Colon (tissue), 2 donors: Measurements from ENCODE around the gene LHX6.

ENCODE experiments used
- FAIRE-seq: peaks from 2 replicates; lab custom pipeline; 2012; peaks lifted over from hg19 to GRCh38; lab: Jason Lieb, UNC
- donor health status: control.
- donor health status: control.

LHX6 gene

DNA sequence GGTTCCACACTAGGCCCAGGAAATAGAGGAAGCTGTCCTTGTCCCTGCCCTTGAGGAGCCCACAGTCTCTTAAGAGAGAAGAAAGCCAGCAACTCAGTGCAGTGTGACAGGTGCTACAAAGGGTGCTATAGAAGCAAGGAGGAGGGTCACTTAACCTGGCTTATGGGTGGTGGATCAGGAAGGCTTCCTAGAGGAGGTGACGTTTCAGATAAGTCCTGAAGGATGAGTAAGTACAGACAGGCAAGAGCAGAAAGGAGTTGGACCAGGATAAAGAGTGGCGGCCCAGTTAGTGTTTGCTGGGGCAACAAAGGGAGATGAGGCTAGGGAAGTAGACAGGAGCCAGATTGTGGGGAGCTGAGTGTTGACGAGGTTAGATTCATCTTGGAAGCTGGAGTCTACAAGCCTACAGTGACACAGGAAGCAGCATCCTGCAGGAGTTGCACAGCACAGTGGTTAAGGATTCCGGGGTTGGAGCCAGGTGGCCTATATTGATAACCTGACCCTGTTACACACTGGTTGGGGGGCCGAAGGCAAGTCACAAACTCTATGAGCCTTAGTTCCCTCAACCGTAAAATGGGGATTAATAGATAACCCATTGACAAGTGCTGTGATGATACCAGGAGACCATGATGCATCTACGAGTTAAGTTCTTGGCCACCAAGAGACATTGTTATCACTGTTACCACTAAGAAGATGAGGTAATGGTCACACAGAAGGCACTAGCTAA, 5.4 kb upstream of the LHX6 start:
- no peak for FAIRE-seq

- no peak for FAIRE-seq
These were observed 4.1 kb upstream of the LHX6 start for GRCh38 chr9:122232796-122233306.

GRCh38 chr9:122229485-122229837, 704 bp upstream of the LHX6 start:
- no peak for FAIRE-seq

DNA sequence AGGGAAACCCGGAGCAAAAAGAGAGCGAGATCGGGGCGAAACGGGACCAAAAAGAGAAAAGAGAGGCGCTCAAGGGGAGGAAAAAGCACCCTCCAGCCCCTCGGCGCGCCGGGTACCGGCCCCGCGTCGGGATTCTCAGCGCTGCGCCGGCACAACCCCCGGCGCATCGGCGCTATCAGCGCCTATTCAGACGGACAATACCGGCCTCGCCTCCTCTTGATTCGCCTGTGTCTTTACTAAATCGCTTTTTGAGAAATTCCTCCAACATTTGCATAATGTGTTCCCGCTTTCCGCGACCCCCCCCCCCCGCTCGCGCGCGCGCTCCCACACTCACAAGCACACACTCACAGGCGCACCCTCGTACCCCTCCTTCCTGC, 578 bp downstream of the LHX6 start:
- no peak for FAIRE-seq

DNA sequence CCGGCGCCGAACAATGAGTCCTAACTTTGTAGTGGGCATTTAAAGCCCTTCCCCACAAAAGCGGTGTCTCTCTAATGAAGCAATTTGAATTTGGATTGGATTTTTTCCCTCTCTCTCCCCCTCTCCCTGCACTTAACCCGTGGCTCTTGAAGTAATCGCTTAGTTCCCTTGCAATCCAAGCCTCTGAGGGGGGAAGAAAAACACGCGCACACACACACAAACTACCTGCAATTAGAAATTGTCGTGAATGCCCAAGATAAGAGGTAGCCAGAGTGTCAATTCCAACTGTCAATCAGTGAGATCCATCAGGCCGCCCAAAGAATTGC, 1.2 kb downstream of the LHX6 start:
- FAIRE-seq, result no peak

GRCh38 chr9:122226758-122227574, 1.8 kb downstream of the LHX6 start:
- FAIRE-seq, result no peak

GRCh38 chr9:122226142-122226757, 2.5 kb downstream of the LHX6 start:
- FAIRE-seq, result no peak

DNA sequence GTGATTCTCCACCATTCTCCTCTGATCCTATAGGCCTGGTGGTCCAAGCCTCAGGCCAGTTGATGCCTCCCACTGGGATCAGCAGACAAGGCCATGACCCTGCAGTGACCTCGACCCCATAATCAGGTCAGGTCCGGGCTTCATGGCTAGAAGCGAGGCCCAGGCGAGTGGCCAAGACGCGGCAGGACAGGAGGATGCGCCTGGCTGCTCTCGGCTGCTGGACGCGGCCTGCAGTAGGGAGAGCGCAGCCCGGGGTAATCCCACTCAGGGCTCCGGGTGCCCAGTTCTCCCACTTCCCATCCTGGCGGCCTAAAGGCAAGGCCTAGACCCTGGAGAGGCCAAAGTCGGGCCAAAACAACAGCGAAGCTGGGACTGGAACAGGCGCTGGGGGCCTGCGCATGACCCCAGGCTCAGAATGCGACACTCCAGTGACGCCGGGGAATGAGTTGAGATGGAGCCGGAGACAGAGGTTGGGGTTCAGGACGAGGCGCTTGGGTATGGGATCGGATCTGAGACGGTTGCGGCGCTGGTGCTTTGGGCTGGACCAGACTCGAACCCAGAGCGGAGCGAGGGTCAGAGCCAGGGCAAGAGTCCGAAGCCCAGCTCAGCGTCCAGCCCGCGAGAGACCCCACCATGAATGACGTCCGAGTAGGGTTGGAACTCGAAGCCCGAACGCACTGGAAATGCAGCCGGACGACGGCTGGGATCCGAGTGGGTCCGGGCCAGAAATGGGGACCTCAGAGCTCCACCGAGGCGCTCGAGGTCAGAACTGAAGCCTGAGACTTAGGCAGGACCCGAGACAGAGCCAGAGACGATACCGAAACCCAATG, 3.2 kb downstream of the LHX6 start:
- FAIRE-seq, result no peak

DNA sequence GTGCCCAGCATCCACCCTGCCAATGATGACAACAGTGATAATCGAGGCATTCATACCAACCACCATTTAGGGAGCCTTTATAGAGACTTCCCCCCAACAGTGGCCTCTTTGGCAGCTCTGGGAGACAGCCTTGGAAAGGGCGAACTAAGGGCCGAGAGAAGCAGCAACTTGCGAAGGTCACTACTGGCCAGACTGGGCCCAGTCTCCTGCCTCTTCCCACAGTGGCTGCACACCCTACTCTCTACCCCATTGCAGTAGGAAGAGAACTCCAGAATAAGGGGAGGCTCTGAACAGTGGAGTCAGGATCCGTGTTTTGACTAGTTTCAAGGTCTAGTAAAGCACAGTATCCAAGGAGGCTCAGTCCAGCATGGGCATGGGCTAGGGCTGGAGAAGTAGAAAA, 5.3 kb downstream of the LHX6 start:
- FAIRE-seq, result no peak

DNA sequence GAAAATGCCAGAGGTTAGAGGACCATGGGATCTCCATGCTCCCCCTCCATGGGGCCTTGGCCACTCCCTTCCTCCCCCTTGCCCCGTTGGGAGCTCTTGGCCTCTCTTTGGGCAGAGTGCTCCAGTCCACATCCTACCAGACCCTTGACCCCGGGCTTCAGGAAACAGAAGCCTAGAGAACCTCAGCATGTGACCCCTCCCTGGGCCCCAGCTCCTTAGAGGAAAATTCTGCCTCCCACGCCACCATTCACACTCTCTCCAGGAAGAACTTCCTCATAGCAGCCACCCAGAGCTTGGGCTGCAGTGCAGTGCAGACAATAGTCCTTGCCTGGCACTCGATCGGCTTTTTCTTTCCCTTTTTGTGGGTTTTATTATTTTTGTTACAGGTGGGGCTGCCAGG, 6.0 kb downstream of the LHX6 start:
- FAIRE-seq, result no peak

DNA sequence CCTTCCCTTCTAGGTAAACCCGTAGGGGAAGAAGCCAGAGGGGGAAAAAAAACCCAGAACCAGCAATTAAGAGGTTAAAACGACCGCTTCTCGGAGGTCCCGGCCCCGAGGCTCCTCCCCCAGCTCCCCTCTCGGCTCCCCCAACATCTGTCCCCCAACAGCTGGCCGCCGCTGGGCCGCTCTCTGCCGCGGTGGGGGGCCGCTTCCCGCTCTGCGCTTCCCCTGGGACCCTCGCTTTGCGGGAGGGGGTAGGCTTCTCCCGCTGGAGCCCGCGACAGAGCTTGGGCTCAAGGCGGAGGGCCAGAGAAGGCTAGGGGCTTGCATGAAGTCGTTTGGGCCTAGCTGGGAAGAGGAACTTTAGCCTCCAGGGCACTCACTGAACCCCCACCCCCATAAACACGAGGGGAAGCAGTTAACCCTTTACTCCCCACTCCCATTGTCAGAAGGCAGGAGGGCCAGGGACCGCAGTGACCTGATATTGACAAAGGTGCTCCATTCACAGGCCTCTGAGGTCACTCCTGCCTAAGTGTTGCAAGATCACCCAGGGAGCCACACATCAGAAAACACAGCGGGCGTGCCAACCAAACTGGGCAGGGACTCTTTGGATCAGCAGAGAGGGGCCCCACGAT, 7.5 kb downstream of the LHX6 start:
- FAIRE-seq, result no peak

GRCh38 chr9:122220673-122221182, 8.0 kb downstream of the LHX6 start:
- no peak for FAIRE-seq

DNA sequence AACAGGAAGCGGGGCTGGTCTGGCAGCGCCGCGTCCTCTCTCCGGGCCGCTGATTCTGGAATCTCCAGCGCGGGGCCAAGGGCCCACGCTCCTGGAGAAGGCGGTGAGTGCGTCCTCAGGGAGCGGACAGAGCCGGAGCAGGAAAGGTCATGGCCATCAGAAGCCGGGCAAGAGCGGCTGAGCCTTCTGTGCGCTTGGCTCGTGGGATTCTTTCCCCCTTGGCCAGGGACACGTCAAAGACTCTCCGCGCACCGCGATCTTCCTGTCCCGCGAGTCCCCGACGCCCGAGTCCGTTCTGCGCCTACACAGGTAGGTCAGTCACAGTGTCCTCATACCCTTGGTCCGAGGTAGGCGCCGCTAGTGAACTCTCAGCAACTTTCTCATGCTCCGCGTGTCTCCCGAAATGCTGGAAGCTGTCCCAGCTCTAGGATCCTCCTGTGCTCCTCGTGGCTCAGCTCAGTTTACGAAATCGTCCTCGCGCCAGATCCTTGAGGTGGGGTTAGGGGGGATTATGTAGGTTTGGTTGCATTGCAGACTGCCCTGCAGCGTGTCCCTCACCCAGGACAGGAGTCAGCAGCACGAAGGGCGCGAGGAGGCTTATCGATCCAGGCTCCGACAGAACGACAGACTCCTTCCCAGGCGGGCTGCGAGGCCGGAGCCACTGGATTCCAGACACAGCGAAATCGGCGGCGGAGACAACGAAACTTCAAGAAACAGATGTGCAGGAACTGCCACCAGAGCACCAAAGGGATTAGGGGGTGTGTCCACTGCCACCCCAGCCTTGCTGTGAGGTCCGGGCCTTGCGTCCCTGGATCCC, 8.7 kb downstream of the LHX6 start:
- FAIRE-seq, result no peak

DNA sequence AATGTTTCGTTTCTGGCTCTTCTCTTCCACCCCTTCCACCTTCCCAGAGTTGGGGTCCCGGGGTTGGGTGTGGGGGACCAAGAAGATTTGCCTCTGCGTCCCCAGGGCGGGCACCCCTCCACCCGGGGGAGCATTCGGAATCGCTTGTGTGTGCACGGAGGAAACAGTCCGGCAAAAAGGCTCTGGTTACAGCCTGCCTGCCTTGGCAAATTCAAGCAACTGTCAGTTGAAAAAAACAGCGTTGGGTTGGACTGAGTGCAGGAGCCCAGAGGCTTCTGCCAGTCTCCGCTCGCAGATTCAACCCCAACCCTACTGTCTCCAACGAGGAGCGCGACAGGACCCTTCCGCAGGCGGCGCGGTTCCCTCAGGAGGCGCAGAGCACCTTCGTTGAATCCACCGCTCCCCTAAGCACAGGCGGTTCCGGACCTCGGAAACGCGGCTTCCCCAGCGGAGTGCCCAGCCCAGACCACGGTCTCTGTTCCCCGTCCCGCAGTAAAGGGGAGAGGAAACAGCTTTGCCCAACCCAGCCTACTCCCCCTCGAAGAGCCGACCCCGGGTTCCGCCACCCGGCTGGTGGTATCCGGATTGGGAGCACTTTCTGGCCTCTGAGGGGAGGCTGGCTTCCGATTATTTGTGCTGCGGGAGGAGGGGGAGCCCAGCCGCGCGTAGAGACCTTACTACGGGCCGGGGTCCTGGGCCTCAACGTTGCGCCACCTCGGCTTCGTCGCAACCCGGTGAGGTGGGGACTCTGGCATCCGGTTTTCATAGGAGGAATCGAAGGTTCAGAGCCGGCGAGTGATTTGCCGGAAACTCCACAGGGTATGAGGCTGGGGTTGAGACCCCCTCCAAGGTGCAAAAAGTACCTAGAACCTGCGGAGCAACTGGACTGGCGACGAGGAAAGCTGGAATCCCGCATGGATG, 9.6 kb downstream of the LHX6 start:
- no peak for FAIRE-seq

- no peak for FAIRE-seq
These were observed 10.5 kb downstream of the LHX6 start for GRCh38 chr9:122218071-122218934.

GRCh38 chr9:122217640-122218039, 11.1 kb downstream of the LHX6 start:
- FAIRE-seq, result no peak

GRCh38 chr9:122216798-122217418, 11.8 kb downstream of the LHX6 start:
- no peak for FAIRE-seq

GRCh38 chr9:122216138-122216797, 12.5 kb downstream of the LHX6 start:
- no peak for FAIRE-seq
